HG02763 (cell line): Measurements from ENCODE around the gene LSM12.
"Not testable (repeated sequence)": the region's sequence is repeated elsewhere in the genome, so short reads cannot be mapped to it uniquely, and the experiment has no call there.

Experiments
- ATAC-seq: cut with Tn5 transposase; IDR thresholded peaks from one replicate; pipeline ENCODE4 v1.9.1; 2021; ENCODE audit warnings: mild to moderate bottlenecking, moderate library complexity; ENCODE audit not compliant: unreplicated experiment

LSM12 gene

DNA sequence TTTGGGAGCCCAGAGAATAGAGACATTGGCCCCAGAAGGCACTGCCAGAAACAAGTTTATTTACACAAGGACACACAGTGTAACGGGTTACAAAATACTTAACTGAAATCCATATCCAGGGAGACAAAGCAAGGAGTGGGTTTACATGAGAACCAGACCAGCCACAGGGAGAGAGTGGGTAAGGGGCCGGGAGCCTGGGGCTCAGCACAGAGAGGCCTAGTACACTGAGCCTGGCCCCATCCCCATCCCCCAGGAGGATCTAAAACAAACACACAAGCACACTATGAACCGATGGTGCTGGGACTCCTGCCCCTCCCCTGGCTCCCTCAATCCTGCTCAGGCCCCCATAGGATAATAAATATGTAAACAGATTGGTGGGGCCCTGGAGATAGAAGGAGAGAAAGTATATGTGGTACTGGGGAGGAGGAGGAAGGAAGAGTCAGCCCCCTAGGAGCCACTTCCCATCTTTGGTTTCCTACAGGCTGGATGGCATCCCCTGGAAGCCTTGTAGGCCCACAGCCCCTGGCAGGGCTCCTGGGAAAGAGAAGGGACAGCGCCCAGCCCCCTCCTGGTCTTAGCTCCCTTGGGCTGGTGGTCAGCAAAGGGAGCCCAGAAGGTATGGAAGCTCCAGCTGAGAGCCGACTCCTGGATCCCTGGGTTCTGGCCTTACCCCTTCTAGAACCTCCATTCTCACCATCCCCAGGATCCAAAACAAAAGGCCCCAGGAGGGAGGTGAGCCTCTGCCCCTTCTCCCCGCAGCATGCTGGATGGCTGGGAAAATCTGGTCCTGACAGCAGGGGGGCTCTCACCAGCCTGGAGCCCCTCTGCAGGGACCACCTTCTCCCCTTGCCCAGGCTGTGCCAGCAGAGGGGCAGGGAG is 10.5 kb upstream of the LSM12 start:
- no peak for ATAC-seq

GRCh38 chr17:44075598-44076293 is 9.3 kb upstream of the LSM12 start:
- ATAC-seq = no peak

GRCh38 chr17:44074911-44075285 is 8.4 kb upstream of the LSM12 start:
- no peak for ATAC-seq

DNA sequence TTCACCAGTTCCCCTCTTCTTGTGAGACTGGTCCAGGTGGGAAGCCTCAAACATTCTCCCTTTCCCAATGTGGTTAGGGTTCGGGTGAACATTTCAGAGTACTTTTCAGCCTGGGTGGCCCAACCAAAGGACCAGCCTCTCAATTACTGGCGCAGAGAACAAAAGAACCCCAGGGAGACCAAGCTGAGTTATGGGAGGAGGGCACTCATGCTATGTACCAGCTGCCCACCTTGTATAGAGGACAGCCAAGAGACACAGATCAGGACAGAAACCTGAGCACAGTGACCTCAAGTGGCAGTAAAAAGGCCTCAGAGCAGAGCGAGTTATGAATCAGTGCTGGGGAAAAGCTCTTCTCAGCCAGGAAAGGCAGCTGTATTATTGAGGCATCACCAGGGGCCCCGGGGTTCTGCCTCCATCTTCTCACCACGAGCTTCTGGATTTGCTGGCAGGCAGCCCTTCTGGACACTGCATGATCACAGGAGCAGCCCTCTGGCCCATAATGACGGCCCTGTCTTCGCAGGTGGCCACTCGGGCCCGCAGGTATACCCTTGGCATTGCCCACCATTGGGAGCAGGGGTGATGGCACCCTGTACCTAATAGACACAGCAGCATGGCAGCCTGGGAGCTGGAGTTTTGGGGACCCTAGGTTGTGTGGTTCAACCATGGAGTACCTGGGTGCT is 7.9 kb upstream of the LSM12 start:
- ATAC-seq = no peak

DNA sequence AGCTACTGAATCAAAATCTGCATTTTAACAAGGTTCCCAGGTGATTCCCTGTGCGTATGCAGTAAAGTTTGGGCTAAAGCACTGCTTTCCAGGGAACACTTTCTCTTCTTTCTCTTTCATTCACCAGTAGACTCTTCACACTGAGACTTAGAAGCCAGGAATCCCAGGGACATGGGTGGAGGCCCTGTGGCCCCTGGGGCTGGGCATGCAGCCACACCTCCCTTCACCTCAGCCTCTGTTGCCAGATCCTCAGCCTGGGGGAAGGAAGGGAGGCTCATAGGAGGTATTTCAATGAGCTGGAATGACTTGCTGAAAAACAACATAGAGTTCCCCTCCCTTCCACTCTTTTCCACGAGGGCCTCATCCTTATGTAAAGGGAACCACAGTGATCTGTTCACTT is 5.3 kb upstream of the LSM12 start:
- no peak for ATAC-seq

DNA sequence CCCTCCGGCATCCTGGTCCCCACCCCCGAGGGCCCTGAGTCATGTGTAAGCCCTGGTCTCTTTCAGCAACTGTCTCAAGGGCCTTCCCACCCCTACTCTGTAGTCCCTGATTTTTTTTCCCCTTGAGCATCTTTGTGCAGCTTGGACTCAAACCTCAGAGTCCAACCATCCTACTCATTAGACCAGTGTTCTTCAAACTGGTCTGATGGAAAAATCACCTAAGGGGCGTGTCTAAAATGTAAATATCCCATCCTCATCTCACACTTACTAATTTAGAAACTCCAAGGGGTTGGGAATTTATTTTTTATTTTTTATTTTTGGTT is 4.7 kb upstream of the LSM12 start:
- peak; percentile 9 for ATAC-seq

DNA sequence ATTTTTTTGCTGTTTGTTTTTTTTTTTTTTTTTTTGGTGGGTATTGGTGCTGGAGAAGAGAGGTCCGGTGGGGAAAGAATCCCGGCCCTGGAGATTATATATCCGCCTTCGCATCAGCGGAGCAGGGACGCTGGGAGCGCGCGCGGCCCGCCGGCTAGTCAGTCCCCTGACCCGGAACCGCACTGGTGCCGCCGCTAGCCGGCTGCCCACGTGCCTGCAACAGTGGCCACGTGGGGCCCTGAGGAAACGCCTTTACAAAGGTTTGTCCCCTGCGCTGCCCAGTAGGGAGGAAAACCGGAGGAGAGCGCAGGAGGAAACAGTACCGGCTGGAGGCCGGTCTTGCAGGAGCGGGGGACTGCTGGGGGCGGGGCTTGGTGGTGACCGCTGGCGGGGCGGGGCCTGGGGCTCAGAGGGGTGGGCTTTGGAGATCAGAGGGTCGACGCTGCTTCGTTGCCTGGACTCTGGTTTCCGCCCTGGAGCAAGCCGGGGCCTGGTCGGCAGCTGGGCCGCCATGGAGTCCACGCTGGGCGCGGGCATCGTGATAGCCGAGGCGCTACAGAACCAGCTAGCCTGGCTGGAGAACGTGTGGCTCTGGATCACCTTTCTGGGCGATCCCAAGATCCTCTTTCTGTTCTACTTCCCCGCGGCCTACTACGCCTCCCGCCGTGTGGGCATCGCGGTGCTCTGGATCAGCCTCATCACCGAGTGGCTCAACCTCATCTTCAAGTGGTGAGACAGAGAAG is 4.2 kb upstream of the LSM12 start, which contains the start of gene G6PC3:
TSS of gene G6PC3 (plus strand) at position 281 of the 743 bp plus-strand sequence. CDS start at position 512, 231 bp downstream.
- ATAC-seq = peak; percentile 61

- peak; percentile 2 for ATAC-seq
Measured at GRCh38 chr17:44069974-44070454, 3.5 kb upstream of the LSM12 start.

DNA sequence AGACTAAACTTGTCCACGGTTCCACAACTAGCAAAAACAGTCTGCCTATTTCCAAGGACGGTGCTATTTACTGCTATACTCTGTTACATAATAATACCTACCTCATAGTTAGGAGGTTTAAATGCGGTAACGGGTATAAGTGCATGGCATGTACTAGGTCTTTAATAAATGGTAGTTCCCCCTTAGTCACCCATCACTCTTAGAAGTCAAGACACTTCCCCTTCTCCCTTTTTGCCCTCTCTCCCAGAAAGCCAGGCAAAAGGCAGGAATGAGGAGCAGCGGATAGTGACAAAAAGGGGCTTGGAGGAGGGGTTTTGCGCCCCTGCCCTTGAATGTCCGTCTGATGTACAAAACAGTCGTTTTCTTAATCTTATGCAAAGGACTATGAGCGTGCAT is 1.1 kb upstream of the LSM12 start:
- ATAC-seq = no peak

DNA sequence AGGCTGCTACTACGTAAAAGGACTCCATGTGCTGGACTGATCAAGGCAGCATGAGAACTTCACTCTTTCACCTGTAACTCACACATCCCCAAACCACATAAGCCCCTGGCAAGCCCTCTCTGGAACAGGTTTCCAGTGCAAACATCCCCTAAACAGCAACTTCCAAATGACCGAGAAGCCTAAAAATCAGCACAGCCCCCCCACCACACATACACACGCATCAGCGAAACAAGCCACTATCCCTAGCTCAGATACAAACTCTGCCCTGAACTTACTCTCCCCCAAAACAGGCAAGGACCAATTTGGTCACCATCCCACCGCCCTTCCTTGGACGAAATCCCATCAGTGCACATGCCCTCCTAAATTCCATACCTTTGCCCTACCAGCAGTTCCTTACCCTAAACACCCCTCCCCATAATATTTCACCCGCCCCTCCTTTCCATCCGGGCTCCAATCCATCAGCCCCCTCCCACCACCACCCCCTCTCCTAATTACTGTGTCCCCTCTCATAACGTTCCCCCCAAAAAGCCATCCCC is 735 bp downstream of the LSM12 start:
- ATAC-seq = no peak

GRCh38 chr17:44063704-44064639 is 2.5 kb downstream of the LSM12 start:
- no peak for ATAC-seq

DNA sequence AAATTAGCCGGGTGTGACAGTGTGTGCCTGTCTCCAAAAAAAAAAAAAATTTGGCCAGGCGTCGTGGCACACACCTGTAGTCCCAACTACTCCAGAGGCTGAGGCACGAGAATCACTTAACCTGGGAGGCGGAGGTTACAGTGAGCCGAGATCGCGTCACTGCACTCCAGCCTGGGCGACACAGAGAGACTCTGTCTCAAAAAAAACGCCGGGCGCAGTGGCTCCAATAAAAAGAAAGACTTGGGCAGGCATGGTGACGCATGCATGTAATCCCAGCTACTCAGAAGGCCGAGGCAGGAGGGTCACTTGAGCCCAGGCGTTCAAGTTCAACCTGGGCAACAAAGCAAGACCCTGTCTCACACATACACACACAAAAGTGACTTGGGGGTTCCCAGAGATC is 3.6 kb downstream of the LSM12 start:
- no peak for ATAC-seq

DNA sequence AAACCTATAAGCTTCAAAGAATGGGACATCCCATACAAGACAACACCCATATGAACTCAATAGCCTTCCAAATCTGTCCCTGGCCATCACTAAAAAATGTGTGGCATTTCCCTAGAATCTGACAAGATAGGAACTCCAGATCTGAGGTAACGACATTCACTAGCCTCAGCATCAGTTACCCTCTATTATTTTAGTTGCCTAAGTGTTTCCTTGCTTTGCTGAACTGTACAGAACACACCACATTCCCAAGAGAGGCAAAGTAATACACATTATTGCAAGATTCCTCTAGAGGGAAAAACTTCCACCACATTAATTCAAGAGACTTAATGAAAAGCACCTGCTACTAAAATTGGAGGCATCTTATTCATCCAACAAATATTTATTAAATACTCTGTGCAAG is 5.0 kb downstream of the LSM12 start:
- ATAC-seq = no peak

GRCh38 chr17:44059101-44059892 is 7.2 kb downstream of the LSM12 start:
- no peak for ATAC-seq

DNA sequence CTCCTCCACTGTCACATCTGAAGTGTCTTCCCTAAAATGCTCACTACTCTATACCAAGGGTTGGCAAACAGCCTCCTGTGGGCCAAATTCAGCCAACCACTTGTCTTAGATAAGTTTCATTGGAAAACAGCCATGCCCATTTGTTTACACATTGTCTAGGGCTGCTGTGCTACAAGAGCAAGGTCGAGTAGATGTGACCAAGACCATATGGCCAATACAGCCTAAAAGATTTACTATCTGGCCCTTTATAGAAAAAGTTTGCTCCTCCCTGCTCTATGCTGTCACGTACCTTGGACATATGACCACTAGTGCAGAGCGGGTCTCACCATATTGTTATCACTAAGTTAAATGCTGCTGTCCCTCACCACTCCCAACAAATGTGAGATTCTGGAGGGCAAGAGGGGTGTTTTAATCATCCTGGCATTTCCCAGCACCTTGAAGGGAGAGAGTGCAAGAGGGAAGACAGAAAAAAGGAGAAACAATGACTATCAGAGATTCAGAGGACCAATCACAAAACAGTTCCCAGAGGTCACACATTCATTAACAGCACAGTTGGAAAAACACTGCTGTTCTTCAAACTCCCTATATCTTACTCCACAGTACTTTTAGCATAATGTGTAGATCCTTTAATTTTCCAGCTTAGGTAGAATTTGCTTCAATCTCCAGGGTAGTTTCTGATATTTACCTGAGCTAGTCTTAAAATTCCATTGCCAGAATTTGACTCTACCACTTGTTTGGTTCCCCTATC is 13.2 kb downstream of the LSM12 start:
- no peak for ATAC-seq

DNA sequence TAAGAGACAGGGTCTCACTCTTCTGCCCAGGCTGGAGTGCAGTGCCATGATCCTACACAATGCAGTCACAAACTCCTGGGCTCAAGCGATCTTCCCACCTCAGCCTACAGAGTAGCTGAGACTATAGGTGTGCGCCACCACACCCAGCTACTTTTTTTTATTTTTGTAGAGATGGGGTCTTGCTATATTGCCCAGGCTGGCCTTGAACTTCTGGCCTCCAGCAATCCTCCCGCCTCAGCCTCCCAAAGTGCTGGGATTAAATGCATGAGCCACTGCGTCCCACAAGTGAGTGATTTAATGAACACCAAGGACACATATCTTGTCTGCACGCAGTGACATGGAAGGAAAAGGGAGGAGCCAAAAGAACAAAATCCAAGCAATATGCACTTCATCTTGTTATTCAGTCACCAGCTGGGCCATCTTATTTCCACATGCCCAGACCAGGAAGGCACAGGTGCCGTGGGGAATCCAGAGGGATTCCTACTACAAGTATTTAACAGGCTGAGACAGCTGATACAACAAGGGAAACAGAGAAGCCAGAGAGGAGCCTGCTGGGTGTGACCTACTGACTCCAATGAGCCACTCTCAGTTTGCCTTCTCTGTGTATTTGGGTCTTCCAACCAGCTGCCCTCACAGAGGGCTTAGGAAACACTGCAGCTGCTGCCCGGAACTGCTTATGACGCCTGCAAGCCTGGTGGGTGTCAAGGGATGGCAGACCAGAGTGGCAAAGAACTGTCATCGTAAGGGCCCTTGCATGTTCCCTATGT is 17.0 kb downstream of the LSM12 start:
- ATAC-seq = no peak

GRCh38 chr17:44046893-44047292 is 19.6 kb downstream of the LSM12 start:
- ATAC-seq = not testable (repeated sequence)
